HG03039 (cell line): ENCODE results near the gene ZBED1.
"Not testable (repeated sequence)": the region's sequence is repeated elsewhere in the genome, so short reads cannot be mapped to it uniquely, and the experiment has no call there.

Experiments used
- ATAC-seq: cut with Tn5 transposase; IDR thresholded peaks from one replicate; pipeline ENCODE4 v1.9.1; 2021; ENCODE audit warnings: mild to moderate bottlenecking, moderate library complexity; ENCODE audit not compliant: unreplicated experiment

The ZBED1 gene

DNA sequence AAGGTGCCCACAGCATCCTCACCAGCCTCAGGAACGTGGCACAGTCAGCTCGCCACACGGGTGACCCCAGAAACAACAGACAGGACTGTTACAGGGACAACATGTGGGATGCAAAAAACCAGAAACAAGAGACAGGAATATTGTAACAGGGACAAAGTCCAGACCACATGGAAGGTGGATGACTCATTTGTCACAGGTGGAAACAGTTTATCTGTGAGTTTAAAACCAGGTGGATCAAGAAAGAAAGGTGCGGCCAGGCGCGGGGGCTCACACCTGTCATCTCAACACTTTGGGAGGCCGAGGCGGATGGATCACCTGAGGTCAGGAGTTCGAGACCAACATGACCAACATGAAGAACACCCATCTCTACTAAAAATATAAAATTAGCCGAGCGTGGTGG, 23.5 kb downstream of the ZBED1 start:
- not testable (repeated sequence) for ATAC-seq

GRCh38 chrX:2474963-2475726, 25.6 kb downstream of the ZBED1 start:
- ATAC-seq: no peak

- no peak for ATAC-seq
Observed at GRCh38 chrX:2474280-2474962, 26.4 kb downstream of the ZBED1 start.

GRCh38 chrX:2473064-2473463, 27.7 kb downstream of the ZBED1 start:
- not testable (repeated sequence) for ATAC-seq

DNA sequence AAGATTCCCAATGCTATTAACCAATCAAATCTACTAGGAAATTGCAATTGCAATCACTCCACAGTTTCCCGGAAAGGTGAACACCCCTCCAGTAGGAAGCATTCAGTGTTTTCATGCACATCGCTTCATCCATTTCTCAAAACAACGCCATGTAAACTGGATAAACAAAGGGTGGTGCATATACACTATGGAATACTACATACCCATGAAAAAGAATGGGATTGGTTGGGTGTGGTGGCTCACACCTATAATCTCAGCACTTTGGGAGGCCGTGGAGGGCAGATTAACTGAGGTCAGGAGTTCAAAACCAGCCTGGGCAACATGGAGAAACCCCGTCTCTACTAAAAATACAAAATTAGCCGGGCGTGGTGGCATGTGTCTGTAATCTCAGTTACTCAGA, 29.1 kb downstream of the ZBED1 start:
- no peak for ATAC-seq

DNA sequence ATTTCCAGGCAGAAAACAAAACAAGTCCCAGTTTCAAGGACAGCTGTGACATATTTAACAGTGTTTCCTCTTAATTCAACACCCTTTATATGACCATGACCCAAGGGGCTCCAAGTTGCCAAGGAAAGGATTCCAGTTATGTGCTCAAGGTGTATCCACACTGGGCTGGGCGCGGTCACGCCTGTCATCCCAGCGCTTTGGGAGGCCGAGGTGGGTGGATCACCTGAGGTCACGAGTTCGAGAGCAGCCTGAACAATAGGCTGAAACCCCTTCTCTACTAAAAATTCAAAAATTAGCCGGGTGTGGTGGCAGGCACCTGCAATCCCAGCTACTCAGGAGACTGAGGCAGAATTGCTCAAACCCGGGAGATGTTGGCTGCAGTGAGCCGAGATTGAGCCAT, 29.6 kb downstream of the ZBED1 start:
- not testable (repeated sequence) for ATAC-seq

GRCh38 chrX:2469852-2470251, 30.9 kb downstream of the ZBED1 start:
- ATAC-seq: not testable (repeated sequence)

- ATAC-seq: no peak
Observed at GRCh38 chrX:2469196-2469685, 31.5 kb downstream of the ZBED1 start.

- ATAC-seq: no peak
Observed at GRCh38 chrX:2468261-2469195, 32.2 kb downstream of the ZBED1 start.

- no peak for ATAC-seq
Observed at GRCh38 chrX:2466876-2467656, 33.7 kb downstream of the ZBED1 start.

- ATAC-seq: no peak
Observed at GRCh38 chrX:2464677-2465166, 36.1 kb downstream of the ZBED1 start.

- ATAC-seq: no peak
Observed at GRCh38 chrX:2463973-2464676, 36.7 kb downstream of the ZBED1 start.

DNA sequence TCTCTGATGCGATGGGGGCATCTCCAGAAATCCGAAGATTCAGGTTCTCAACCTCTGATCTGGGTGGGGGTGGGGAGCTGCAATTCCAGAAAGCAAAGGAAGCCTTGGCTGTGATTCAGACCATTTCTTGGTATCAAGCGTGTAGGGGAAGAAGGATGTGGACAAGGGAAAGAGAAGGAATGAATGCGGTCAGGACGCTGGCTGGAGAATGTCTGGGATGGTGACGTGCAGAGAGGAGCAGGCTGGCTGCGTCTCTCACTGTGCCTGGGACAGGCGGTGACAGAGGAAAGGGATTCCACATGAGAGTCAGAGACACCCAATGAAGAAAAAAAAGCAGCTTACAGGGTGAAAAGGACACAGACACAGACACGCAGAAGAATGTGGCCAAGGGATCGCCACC, 37.3 kb downstream of the ZBED1 start:
- ATAC-seq: not testable (repeated sequence)

- no peak for ATAC-seq
Observed at GRCh38 chrX:2462780-2463179, 38.0 kb downstream of the ZBED1 start.

GRCh38 chrX:2462074-2462473, 38.7 kb downstream of the ZBED1 start:
- no peak for ATAC-seq

GRCh38 chrX:2461711-2462016, 39.1 kb downstream of the ZBED1 start:
- ATAC-seq: no peak

DNA sequence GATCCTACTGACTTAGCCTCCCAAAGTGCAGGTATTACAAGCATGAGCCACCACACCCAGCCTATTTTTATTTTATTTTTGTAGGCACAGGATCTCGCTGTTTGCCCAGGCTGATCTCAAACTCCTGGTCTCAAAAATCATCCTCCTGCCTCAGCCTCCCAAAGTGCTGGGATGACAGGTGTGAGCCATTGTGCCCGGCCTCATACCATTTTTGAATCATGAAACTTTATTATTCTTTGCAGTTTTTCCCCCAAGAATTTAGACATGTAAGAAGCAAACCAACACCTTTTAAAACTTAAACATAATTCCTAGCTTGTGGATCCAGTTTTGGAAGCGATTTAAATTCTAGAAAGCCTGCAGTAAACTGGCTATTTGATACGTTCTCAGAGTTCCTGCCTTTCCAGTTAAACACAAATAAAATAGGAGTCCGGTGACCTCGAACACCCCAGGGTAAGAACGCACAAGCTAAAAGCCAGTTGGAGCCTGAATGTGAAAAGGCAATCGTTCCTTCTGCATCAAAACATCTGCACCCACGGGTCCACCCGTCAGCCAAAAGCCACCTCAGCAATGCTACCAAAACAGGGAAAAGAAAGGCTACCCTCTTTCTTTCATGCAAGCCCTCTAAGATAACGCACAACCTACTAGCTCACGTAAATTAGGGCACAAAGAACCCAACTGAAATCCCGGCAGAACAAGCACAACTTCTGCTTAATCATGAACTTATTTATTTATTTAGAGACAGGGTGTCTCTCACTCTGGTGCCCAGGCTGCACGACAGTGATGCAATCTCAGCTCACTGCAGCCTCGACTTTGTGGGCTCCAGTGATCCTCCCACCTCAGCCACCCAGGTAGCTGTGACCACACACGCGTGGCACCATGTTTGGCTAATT, 39.7 kb downstream of the ZBED1 start:
- not testable (repeated sequence) for ATAC-seq

- not testable (repeated sequence) for ATAC-seq
Observed at GRCh38 chrX:2460048-2460447, 40.7 kb downstream of the ZBED1 start.

DNA sequence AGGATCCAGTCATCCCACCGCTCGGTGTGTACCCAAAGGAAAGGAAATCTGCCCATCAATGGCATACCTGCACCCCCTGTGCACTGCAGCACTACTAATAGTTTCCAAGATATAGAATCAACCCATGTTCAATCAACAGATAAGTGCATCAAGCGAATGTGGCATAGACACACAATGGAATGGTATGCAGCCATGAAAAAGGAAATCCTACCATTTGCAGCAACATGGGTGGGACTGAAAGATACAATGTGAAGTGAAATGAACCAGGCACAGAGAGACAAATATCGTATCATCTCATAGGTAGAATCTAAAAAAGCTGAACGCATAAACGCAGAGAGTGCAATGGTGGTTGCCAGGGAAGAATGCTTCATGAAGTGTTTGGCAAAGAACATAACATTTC, 42.5 kb downstream of the ZBED1 start:
- no peak for ATAC-seq
